ENCODE data around the gene FOXD2. TPM values are rescaled to one million over a fixed set of nuclear protein-coding genes. Genes with fewer than 3 reads are reported as not detected.
"Not testable (repeated sequence)": the region's sequence is repeated elsewhere in the genome, so short reads cannot be mapped to it uniquely, and the experiment has no call there.

FOXD2 gene
- polyA plus RNA-seq, 3 donors, result 4.8 to 6.1 (median 5.3) TPM

DNA sequence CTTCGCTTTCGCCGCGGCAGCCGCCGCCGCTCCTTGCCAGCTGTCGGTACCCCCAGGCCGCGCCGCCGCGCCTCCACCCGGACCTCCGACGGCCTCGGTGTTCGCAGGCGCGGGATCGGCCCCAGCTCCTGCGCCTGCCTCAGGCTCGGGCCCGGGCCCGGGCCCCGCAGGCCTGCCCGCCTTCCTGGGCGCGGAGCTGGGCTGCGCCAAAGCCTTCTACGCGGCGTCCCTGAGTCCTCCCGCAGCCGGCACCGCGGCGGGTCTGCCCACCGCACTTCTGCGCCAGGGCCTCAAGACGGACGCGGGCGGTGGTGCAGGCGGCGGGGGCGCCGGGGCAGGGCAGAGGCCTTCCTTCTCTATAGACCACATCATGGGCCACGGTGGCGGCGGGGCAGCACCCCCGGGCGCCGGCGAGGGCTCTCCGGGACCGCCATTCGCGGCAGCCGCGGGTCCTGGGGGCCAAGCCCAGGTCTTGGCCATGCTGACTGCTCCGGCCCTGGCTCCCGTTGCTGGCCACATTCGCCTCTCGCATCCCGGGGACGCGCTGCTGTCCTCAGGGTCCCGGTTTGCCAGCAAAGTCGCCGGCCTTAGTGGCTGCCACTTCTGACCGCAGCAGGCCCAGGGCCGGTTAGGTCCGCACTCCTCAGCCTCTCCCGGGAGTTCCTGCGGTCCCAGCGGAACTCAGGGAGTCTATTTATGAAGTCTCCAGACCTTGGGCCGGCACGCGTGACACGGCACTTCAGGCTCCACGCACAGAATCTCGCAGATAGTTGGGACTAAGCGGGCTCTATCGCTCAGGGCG lies 1.4 kb downstream of the FOXD2 start:
- no peak for DNase-seq (ENCODE audit: low read depth in 3 of 3, low spot score in 2 of 3)

DNA sequence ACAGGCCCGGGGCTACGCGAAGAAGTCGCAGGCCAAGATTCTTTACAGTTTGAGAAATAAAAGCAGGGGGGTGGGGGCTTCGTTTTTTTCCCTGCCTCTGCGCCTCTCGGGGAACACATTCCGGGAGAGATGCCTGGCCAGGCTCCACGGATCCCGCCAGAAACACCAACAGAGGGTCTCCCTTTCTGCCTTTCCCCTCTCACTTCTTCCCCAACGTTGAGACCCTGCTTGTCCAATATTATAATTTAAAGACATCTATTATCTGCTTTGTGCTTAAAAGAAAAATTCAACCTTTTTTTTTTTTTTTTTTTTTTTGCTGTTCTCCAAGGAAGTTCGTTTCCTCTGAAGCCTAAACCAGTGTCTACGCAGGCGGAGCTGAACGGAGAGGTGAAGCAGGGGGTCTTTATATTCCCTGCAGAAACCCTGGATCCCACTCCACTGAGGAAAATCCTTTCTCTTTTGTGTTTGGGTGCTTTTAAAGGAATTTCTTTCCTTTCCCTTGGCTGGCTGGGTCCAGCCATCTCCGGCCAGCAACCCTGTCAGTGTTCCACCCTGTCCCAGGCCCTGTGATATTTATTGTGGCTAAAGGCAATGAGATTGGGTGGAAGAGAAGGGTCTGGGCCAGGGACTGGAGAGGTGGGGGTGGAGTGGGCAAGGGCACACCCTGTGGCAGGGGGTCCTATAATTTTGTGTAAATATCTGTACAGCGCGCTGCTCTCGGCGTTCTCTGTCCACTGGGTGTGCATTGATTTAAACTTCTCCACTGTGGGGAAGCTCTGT lies 2.2 kb downstream of the FOXD2 start:
- no peak for DNase-seq (ENCODE audit: low read depth in 3 of 3, low spot score in 2 of 3)

DNA sequence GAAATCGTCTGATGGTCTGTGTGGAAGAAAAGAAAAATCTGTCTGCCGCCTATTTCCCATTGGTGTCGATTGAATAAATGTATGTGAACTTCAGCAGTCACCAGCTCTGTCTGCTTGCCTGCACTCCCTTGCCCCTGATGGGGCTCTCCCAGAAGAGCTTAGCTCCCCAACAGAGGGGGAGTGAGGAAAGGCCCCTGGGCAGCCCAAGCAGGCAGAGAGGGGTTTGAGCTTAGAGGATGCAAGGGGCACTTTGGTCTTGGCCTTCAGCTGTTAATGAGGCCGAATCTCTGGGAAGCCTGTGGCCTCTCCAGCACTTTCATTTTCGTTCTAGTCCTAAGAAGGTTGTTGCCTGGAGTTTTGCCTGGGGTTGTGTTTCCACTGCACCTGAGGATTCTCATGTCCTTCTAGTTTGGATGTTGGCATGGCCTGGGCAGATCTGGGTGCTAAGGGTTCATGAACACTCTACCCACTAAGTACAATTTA lies 2.8 kb downstream of the FOXD2 start:
- DNase-seq (ENCODE audit: low read depth in 3 of 3, low spot score in 2 of 3), result no peak

DNA sequence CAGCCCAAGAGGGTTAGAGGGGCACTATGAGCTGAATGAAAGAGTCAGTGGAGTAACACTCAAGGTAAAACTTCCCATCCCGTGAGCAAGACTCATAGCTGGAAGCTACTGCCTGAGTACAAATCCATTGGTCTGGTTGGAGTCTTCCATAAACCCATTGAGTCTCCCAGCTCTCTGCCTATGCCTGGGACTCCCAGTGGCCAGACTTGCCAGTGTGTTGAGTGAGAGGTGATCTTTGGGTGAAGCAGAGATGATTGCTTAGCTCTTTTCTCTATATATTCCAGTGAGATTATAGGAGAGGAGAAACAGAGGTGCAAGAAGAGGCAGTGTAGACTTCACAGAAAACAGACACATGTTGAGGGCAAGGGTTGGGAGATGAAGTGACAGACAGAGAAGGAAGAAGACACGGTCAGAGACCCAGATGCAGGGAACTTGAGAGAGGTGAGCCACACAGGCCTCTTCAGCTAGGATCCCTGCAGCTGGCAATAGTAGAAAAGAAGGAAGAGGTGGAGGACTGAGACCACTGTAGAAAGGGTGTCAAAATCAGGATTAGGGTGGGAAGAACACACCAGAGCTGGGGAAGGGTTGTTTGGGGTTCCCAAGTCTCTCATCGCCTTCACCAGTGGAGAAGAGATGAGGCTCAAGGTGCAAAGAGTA lies 3.7 kb downstream of the FOXD2 start:
- no peak for DNase-seq (ENCODE audit: low read depth in 3 of 3, low spot score in 2 of 3)

DNA sequence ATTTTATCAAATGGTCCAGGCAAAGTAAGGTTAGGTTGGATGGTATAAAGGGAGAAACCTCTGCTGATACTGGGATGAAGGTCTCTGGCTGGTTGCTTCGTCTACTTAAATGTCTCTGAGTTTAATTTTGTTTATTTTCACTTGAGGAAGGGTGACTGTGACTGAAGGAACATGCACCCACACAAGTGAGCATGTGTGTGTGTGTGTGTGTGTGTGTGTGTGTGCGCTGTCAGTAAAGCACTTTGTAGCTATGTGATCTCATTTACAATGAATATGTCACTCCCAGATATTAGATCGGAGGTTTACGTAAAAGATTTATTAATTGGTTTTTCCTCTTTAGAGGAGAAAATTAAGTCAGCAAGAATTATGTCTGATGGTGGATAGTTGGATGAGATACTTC lies 4.4 kb downstream of the FOXD2 start:
- no peak for DNase-seq (ENCODE audit: low read depth in 3 of 3, low spot score in 2 of 3)

DNA sequence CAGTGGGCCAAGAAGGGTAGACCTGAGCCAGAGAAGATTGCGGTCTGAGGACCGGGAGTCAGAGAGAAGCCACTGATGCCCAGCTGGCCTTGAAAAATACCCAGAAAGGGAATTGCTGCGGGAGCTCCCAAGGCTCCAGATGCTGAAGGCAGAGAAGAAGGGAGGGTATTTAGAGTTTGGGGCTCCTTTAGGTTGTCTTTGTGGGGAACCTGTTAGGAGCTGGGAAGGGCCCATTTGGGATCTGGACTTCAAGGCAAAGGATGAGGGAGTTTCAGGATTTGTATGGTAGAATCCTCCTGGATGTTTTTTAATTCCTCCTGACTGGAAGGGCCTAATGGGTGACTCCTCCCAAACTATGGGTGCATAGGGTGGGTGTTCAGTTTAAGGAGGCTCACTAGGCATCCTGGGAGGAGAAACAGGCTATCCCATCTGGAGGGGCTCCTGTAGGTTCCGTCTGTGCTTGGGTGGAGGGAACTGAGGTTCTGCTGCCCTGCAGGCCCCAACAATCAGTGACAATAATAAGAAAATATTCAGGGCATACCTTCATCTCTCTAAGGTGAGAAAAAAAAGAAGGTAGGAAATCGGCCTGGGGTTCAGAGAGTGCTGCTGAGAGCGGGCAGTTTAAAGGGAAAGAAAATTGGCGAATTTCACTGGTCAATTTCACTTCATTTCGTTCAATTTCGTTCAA lies 5.1 kb downstream of the FOXD2 start:
- no peak for DNase-seq (ENCODE audit: low read depth in 3 of 3, low spot score in 2 of 3)

DNA sequence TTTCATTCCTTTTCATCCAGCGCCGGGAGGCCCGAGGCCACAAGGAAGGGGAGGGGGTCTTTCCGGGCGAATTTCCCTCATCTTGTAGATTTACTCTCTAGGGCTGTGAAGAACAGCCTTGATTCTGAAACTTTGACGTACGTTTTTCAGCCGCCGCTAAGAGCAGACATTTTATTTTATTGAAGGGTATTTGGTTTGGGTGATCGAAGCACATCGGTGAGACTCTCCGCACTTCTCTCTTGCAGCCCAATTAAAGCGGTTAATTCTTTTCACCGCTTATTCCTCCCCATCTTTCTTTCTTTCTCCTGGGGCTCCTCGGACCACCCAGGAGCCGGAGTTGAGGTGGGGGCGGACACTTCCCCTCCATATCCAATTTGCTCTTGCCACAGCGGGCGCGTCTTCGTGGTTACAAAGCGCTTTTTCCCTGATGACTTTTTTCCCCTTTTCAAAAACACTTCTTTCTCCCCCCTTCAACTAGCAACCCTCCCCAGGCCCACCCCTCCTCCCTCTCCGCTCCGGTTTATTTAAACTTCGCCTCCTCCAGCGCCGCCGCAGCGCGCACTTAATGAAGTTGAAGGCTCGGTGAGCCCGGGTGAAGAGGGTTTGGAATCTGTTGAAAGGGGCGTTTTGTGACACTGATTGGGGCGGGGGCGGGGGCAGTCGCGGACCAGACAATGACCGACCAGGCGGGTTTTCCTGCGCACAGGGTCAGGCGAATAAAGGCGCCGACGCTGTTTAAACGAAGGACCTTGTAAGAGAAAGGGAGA lies 5.9 kb downstream of the FOXD2 start:
- DNase-seq (ENCODE audit: low read depth in 3 of 3, low spot score in 2 of 3), result no peak

DNA sequence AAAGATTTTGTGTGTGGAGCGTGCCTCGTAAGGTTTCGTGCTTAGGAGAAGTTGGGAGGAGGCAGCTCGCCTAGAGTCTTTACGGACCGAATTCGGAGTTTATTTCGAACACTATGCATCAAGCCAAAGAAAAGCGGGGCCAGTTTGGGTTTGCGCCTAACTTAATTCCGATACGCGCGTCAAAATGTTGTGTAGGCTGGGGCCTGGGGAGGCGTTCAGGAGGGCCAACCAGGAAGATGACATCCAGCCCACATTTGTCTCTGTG lies 6.4 kb downstream of the FOXD2 start:
- DNase-seq (ENCODE audit: low read depth in 3 of 3, low spot score in 2 of 3), result no peak

DNA sequence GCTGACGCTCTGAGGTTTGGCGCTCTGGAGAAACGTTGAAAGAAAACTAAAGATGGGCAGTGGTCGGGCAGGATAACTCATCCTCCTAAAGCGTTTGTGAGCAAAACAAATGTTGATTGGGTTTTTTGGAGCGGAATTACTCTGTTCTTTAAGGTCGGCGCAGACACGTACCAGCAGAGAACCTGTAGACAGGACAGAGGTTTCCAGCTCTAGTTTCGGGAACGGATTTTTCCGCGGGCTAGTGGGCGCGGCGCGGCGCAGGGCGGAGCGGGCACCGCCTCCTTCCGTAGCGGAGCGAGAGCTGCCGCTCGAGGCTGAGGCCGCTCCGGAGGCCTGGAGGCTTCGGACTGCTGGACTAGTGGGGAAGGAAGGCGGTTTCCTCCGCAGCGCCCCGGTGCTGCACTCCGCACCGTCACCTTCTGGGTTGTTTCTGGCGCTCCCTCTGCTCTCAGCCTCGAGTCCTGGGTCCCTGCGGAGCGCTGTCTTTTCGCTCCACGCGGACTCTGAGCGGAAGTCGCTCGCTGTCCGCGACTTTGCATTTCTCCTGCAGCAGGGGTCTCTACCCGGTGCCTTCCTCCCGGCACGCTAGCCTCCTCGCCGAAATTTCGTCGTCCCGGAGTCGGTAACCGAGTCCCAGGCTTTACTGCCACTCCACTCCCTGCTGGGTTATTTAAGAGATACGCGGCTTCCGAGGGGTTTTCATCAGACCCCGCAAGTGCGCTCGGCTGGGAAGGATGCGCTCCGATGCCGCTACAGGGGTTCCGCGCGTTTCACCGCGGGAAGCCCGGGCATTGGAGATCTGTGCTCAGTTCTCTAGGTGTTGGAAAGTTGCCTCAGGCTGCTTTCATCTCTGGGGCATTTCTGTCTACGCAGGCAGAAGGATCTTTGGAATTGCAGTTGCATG lies 7.0 kb downstream of the FOXD2 start:
- no peak for DNase-seq (ENCODE audit: low read depth in 3 of 3, low spot score in 2 of 3)

DNA sequence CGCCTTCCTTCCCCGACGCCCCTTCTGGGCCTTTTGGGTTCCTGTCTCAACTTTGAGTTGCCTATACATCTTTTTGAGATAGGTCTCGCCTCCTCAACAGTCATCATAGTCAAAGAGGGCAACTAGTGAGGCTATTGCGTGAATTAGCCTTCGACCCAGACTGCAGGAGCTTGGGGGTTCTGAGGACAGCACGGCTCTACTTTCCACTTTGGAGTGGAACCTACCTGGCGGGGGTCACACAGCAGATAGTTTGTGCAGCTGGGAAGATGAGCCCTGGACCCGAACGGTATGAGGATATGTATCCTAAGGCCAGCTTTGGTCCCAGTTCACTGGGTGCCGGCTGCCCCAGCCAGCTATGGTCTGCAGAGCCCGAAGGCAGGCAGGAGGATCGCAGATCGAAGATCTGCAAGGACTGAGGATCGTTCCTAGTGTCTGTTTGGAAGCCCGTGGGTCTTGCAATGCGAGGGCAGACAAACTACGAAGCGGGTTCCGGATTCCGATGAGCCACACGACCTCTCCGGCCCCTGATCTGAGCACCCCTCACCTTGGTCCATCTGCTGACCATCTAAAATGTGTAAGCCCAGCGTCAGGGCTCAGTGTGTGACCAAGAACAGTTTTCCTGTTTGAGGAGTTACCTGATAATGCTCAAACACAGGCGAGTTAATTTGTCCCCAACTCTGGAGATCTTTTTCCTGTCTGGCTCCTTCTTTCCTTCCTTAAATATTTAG lies 8.1 kb downstream of the FOXD2 start:
- no peak for DNase-seq (ENCODE audit: low read depth in 3 of 3, low spot score in 2 of 3)

DNA sequence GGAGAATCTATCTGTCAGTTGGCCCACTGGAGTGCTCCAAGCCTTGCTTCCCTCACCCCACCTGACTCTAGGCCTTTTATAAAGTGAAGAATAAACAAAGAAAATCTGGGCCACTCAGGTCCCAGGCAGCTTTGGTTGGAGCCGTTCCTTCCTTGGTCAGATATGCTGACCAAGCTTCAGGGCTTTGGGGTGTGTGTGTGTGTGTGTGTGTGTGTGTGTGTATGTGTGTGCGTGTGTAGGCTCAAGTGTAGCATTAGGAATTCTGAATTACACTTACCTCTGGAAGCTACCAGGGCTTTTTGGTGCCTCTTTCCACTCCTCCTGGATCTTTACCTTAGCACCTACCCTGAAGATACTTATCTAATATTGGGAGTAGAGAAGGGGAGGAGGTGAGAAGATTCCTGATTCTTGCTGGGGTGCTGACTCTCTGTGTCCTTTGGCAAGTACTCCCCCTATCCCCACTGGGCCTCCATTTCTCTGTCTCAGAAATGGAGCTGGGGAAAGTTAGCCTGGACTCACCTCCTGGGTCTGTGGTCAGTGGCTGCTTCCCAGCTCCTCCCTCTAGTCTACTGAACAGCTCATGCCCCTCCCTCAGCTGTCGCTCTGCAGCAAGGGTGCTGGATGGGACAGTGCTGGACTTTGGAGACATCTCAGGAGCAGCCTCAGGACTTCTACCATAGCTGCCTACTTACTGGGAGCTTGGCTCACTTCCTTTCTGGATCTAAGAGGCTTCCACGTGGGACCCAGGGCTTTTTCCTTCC lies 10.8 kb downstream of the FOXD2 start:
- DNase-seq (ENCODE audit: low read depth in 3 of 3, low spot score in 2 of 3), result no peak

DNA sequence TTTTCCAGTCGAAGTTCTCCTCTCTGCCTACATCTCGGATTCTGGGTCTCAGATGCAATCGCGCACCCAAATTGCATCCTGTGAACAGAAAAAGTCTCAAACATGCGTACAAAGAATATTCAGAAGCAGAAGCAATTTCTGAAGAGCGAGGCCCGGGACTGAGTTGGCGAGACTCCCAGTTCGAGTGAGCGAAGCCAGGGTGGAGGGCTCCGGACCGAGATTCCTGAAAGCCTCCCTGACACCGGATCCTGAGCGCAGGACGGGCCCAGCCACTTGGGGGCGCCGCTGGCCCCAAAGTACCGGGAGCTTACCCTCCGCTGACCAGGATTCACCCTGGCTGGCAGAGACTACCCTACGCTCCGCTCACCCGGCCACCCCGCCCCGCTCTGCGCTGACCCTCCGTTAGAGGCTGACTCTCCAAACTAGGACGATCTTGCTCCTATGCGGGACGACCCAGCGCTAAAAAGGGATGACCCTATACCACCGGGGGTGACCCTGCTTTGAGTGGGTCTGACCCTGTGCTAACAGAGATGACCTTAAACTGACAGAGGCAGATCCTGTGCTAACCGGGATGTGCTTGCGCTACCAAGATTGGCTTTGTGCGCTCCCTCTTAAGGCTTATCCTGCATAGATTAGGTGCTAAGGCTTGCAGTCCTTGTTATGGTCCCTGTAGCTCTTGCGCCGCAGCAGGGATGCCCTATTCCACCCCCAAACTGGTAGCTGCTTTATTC lies 12.1 kb downstream of the FOXD2 start:
- no peak for DNase-seq (ENCODE audit: low read depth in 3 of 3, low spot score in 2 of 3)

DNA sequence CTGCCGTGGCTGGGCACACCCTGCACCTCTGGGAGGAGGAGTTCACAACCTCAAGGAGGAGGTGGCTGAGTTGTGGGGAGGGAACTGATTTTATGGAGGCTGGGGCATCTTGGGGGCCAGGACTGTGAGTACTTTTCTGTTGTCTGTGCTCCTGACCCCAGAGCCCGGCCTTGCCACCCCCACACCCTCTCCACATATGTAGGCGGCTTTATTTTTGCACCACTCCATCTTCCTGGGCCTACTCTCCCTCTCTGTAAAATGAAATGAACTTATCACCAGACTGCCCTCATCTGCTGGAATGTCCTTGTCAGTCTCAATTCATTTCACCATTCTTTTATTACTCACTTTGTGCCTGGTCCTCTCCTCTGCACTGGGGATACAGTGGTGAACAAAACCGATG lies 12.8 kb downstream of the FOXD2 start:
- DNase-seq (ENCODE audit: low read depth in 3 of 3, low spot score in 2 of 3), result no peak

DNA sequence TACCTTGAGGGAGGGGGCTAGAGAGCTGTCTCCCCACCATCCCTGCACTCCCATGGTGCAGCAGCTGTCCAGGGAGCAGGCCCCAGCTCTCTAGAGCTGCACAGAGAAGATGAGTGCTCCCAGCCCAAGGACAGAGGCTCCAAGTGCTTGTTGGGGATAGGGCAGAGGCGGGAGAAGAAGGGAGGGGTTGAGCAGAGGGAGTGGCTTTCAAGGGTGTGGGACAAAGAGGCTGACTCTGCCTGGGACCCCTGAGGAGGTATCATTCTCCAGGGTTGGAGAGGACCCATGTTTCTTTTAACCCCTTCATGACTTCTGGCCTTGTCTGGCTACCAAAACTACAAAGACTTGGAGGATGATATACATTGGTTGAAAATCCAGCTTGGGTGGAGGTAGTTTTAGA lies 14.6 kb downstream of the FOXD2 start:
- no peak for DNase-seq (ENCODE audit: low read depth in 3 of 3, low spot score in 2 of 3)

DNA sequence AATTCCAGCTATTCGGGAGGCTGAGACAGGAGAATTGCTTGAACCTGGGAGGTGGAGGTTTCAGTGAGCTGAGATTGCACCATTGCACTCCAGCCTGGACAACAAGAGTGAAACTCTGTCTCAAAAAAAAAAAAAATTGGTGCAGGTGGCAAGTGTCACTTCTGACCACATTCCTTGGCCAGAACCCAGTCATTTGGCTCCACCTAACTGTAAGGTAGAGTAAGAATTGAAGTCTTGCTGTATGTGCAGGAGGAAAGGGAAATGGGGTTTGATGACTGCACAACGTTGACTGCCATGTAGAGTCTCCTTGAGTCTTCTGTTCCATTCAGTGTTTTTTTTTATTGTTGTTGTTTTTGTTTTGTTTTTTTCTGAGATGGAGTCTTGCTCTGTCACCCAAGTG lies 16.1 kb downstream of the FOXD2 start:
- not testable (repeated sequence) for DNase-seq (ENCODE audit: low read depth in 3 of 3, low spot score in 2 of 3)

DNA sequence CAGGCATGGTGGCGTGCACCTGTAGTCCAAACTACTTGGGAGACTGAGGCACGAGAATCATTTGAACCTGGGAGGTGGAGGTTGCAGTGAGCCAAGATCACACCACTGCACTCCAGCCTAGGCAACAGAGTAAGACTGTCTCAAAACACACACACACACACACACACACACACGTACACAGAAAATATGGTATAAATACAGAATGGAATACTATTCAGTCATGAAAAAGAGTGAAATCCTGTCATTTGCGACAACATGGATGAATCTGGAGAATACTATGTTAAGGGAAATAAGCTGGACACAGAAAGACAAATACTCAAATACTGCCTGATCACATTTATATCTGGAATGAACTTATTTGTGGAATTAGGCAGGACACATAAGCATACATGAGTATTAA lies 18.4 kb downstream of the FOXD2 start:
- DNase-seq (ENCODE audit: low read depth in 3 of 3, low spot score in 2 of 3), result no peak

DNA sequence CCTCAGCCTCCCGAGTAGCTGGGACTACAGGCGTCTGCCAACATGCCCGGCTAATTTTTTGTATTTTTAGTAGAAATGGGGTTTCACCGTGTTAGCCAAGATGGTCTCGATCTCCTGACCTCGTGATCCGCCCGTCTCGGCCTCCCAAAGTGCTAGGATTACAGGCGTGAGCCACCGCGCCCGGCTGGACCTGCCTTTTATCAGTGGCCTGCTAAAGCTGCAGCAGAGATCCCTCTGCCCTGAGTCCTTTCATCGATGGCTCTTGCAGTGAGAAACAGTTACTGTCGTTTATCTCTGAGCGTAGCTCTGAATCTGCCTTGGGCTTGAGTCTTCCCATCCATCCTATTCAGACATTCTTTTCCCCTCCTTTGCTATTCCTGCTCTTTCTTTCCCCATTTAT lies 19.7 kb downstream of the FOXD2 start:
- DNase-seq (ENCODE audit: low read depth in 3 of 3, low spot score in 2 of 3), result not testable (repeated sequence)

Data from right renal cortex interstitium (tissue), 3 donors.